C4-2B (cell line): ENCODE data around the gene SWI5.

Source experiments
- CTCF ChIP-seq: fragments of 450-650 bp; conservative IDR thresholded peaks from 2 replicates; pipeline ENCODE4 v1.5.1; 2017; ENCODE audit warnings: mild to moderate bottlenecking
- ZFX ChIP-seq: fragments of 450-650 bp; IDR thresholded peaks from 2 replicates; pipeline ENCODE4 v1.6.1; 2017

GRCh38 chr9:128242828-128243214, 33.3 kb upstream of the SWI5 start:
- no peak for TF ChIP-seq CTCF
- TF ChIP-seq ZFX: no peak
